A673 (cell line): ENCODE results near the gene RGPD6. TPM values are rescaled to one million over a fixed set of nuclear protein-coding genes. Genes with fewer than 3 reads are reported as not detected.
"Not testable (repeated sequence)": the region's sequence is repeated elsewhere in the genome, so short reads cannot be mapped to it uniquely, and the experiment has no call there.

ENCODE experiments used
- BruUV-seq: library from RNA; stranded (reverse); fragments of 400-500 nt; replicated peaks from 2 replicates; lab custom pipeline; 2021; lab: Mats Ljungman, UMichigan
- CTCF ChIA-PET: fragments of 300-600 bp; sonication (Branson Sonifier 250); formaldehyde crosslinking; loops from one replicate; lab custom pipeline; 2022; ENCODE audit warnings: antibody characterized with exemption; lab: Charles Lee
- POLR2A ChIA-PET: fragments of 300-600 bp; sonication (Branson Sonifier 250); formaldehyde crosslinking; loops from one replicate; lab custom pipeline; 2022; ENCODE audit warnings: antibody characterized with exemption; ENCODE audit not compliant: low non-redundant PET; lab: Charles Lee
- DNase-seq: peaks from one replicate; pipeline ENCODE4 v3.0.0-alpha.2; 2015; ENCODE audit warnings: low spot score
- H3K27ac ChIP-seq: fragments of 200-600 bp; sonication (generic); 2 replicates; pipeline ENCODE4 v1.5.1; 2016; ENCODE audit warnings: mixed run types, low read depth, mild to moderate bottlenecking, mixed read lengths, antibody characterized with exemption, low read length; ENCODE audit not compliant: poor library complexity, severe bottlenecking
- H3K27me3 ChIP-seq: fragments of 200-600 bp; sonication (generic); replicated peaks from 2 replicates; pipeline ENCODE4 v1.6.1; 2017; ENCODE audit warnings: mixed run types, low read depth, mild to moderate bottlenecking, mixed read lengths, antibody characterized with exemption, low read length; ENCODE audit not compliant: insufficient read depth, poor library complexity
- H3K36me3 ChIP-seq: fragments of 200-600 bp; sonication (generic); 2 replicates; pipeline ENCODE4 v1.6.1; 2016; ENCODE audit warnings: mixed run types, mild to moderate bottlenecking, mixed read lengths, antibody characterized with exemption, low read length; ENCODE audit not compliant: insufficient read depth, poor library complexity, severe bottlenecking
- H3K4me1 ChIP-seq: fragments of 200-600 bp; sonication (generic); 2 replicates; pipeline ENCODE4 v1.6.1; 2017; ENCODE audit warnings: mixed run types, mild to moderate bottlenecking, mixed read lengths, antibody characterized with exemption, low read length; ENCODE audit not compliant: insufficient read depth, poor library complexity, severe bottlenecking
- H3K4me3 ChIP-seq: fragments of 200-600 bp; sonication (generic); 2 replicates; pipeline ENCODE4 v1.5.1; 2016; ENCODE audit warnings: low read depth, mixed run types, mild to moderate bottlenecking, mixed read lengths, low read length; ENCODE audit not compliant: poor library complexity, severe bottlenecking
- H3K9me3 ChIP-seq: fragments of 200-600 bp; sonication (generic); 2 replicates; pipeline ENCODE4 v1.6.1; 2016; ENCODE audit warnings: mixed run types, low read depth, mild to moderate bottlenecking, mixed read lengths, antibody characterized with exemption, low read length; ENCODE audit not compliant: poor library complexity, severe bottlenecking
- intact Hi-C: fragments of 100-400 bp; cut with micrococcal nuclease; formaldehyde crosslinking; loops from one replicate; pipeline ENCODE4 v1.10.0; 2022; ENCODE audit not compliant: unreplicated experiment
- total RNA-seq: library from RNA; stranded (reverse); gene quantifications from 2 replicates; pipeline ENCODE4 v1.2.3, GENCODE V29; 2021

Gene RGPD6
- total RNA-seq, 1 experiment from 2014 or later: 69.2 TPM

GRCh38 chr2:110465312-110465711, 111.7 kb downstream of the RGPD6 start:
- H3K4me3 ChIP-seq, POLR2A ChIA-PET, H3K36me3 ChIP-seq, BruUV-seq, intact Hi-C loops, DNase-seq, H3K9me3 ChIP-seq, H3K27me3 ChIP-seq, H3K27ac ChIP-seq, H3K4me1 ChIP-seq, CTCF ChIA-PET: not testable (repeated sequence)

Other genes starting within 250 kb of the RGPD6 start
- gene LIMS4, start 104.4 kb downstream of the RGPD6 start, total RNA-seq: 0.75 and 2.3 TPM in 2 replicates
- gene BUB1, start 100.8 kb upstream of the RGPD6 start, total RNA-seq: 98.0 and 108 TPM in 2 replicates
- gene ACOXL, start 155.4 kb upstream of the RGPD6 start, total RNA-seq: 0.13 TPM in 1 of 2 replicates, not detected in the other